GM12878 (cell line): ENCODE measurements around the gene ADARB1. TPM values are rescaled to one million over a fixed set of nuclear protein-coding genes. Genes with fewer than 3 reads are reported as not detected.
A peak's percentile ranks its signal among the peaks of the same experiment; 100 is the strongest.

ENCODE experiments used
- ATAC-seq: fragments of 200-7000 bp; cut with Tn5 transposase; 3 replicates; pipeline ENCODE4 v1.9.1; 2020; ENCODE audit warnings: mild to moderate bottlenecking, moderate library complexity
- BruUV-seq: library from RNA; stranded (reverse); fragments of 400-500 nt; replicated peaks from 2 replicates; lab custom pipeline; 2021; lab: Mats Ljungman, UMichigan
- CTCF ChIA-PET: fragments of 300-600 bp; sonication (Branson Sonifier 250); formaldehyde crosslinking; extraction: SDS; loops from one replicate; lab custom pipeline; 2021; ENCODE audit warnings: inconsistent platforms; lab: Yijun Ruan, JAX
- POLR2A ChIA-PET: fragments of 350-600 bp; formaldehyde crosslinking; extraction: SDS; loops from one replicate; lab custom pipeline; 2021; ENCODE audit warnings: inconsistent platforms; lab: Charles Lee
- RAD21 ChIA-PET: fragments of 300-600 bp; sonication (Branson Sonifier 250); formaldehyde crosslinking; loops from one replicate; lab custom pipeline; 2023; ENCODE audit warnings: antibody characterized with exemption; ENCODE audit not compliant: unreplicated experiment; lab: Charles Lee
- SMC1A ChIA-PET: fragments of 300-600 bp; sonication (Branson Sonifier 250); formaldehyde crosslinking; loops from one replicate; lab custom pipeline; 2023; ENCODE audit not compliant: unreplicated experiment, uncharacterized antibody; lab: Charles Lee
- DNase-seq: peaks from one replicate; pipeline ENCODE4 v3.0.0-alpha.2; 2011; ENCODE audit warnings: low read depth, low spot score
- FAIRE-seq: peaks from 3 replicates; lab custom pipeline; 2011; peaks lifted over from hg19 to GRCh38; lab: Jason Lieb, UNC
- H2AFZ ChIP-seq: 2 replicates; pipeline ENCODE4 v1.6.0; 2011; ENCODE audit warnings: low read depth, low read length, control low read depth; ENCODE audit not compliant: control insufficient read depth
- H3K27ac ChIP-seq: 2 replicates; pipeline ENCODE4 v1.5.1; 2011; ENCODE audit warnings: control low read depth; ENCODE audit not compliant: control insufficient read depth, insufficient read depth
- H3K27me3 ChIP-seq, 2 experiments: replicated peaks in 1 of 2; 2 replicates each; pipeline versions ENCODE4 v1.6.0 to v1.6.1; 2011; ENCODE audit warnings: low read length in 1 of 2; ENCODE audit not compliant: control insufficient read depth in 2 of 2, insufficient read depth in 2 of 2
- H3K36me3 ChIP-seq, 2 experiments: 2 replicates each; pipeline ENCODE4 v1.5.1; 2011; ENCODE audit warnings: low read length in 1 of 2; ENCODE audit not compliant: control insufficient read depth in 2 of 2, insufficient read depth in 2 of 2
- H3K4me1 ChIP-seq: 2 replicates; pipeline ENCODE4 v1.6.1; 2011; ENCODE audit warnings: mild to moderate bottlenecking, low read length, moderate library complexity, mixed read lengths; ENCODE audit not compliant: control insufficient read depth, insufficient read depth
- H3K4me2 ChIP-seq: 2 replicates; pipeline ENCODE4 v1.6.0; 2011; ENCODE audit warnings: control low read depth; ENCODE audit not compliant: control insufficient read depth, insufficient read depth
- H3K4me3 ChIP-seq: fragments of 200-600 bp; sonication (generic); 2 replicates; pipeline ENCODE4 v1.5.1; 2016
- H3K79me2 ChIP-seq: 2 replicates; pipeline ENCODE4 v1.6.0; 2011; ENCODE audit warnings: low read length; ENCODE audit not compliant: control insufficient read depth, insufficient read depth
- H3K9ac ChIP-seq: 2 replicates; pipeline ENCODE4 v1.8.0; 2011; ENCODE audit warnings: low read length, control low read depth, mixed read lengths; ENCODE audit not compliant: control insufficient read depth, insufficient read depth
- H3K9me3 ChIP-seq: replicated peaks from 3 replicates; pipeline ENCODE4 v1.5.1; 2011; ENCODE audit warnings: mild to moderate bottlenecking, low read length; ENCODE audit not compliant: control insufficient read depth, insufficient read depth
- H4K20me1 ChIP-seq: 2 replicates; pipeline ENCODE4 v1.6.0; 2011; ENCODE audit not compliant: control insufficient read depth, insufficient read depth
- ATF3 ChIP-seq: IDR thresholded peaks from 2 replicates; pipeline ENCODE4 v1.6.1; 2011; ENCODE audit warnings: low read depth, mild to moderate bottlenecking, low read length, moderate library complexity, borderline replicate concordance; ENCODE audit errors: extremely low read depth
- BRCA1 ChIP-seq: IDR thresholded peaks from 2 replicates; pipeline ENCODE4 v1.6.1; 2011; ENCODE audit warnings: low read depth, low read length, improper control_type of control experiment
- IKZF1 ChIP-seq: fragments of 450-650 bp; conservative IDR thresholded peaks from 2 replicates; pipeline ENCODE4 v1.6.1; 2017; ENCODE audit warnings: antibody characterized with exemption, mild to moderate bottlenecking
- IKZF2 ChIP-seq, 2 experiments: fragments of 450-650 bp; IDR thresholded peaks; 2 replicates each; pipeline ENCODE4 v1.6.1; 2017; ENCODE audit warnings: mild to moderate bottlenecking in 2 of 2, moderate library complexity in 2 of 2
- KDM1A ChIP-seq: fragments of 200-600 bp; sonication (generic); IDR thresholded peaks from 2 replicates; pipeline ENCODE4 v1.6.1; 2016; ENCODE audit warnings: borderline replicate concordance
- MXI1 ChIP-seq: fragments of 150-350 bp; IDR thresholded peaks from 2 replicates; pipeline ENCODE4 v1.6.1; 2011; ENCODE audit warnings: low read depth, mild to moderate bottlenecking, inconsistent platforms, low read length, improper control_type of control experiment
- MYB ChIP-seq: fragments of 150-350 bp; IDR thresholded peaks from 2 replicates; pipeline ENCODE4 v1.6.1; 2014; ENCODE audit warnings: mild to moderate bottlenecking, low read depth, low read length, borderline replicate concordance
- PML ChIP-seq: IDR thresholded peaks from 2 replicates; pipeline ENCODE4 v1.6.1; 2012; ENCODE audit warnings: low read length, inconsistent platforms
- RUNX3 ChIP-seq: IDR thresholded peaks from 2 replicates; pipeline ENCODE4 v1.6.1; 2012; ENCODE audit warnings: low read length, inconsistent platforms
- SIX5 ChIP-seq: IDR thresholded peaks from 2 replicates; pipeline ENCODE4 v1.6.1; 2011; ENCODE audit warnings: mild to moderate bottlenecking, low read depth, low read length, moderate library complexity; ENCODE audit not compliant: severe bottlenecking
- SMARCA5 ChIP-seq: fragments of 450-650 bp; IDR thresholded peaks from 2 replicates; pipeline ENCODE4 v1.6.1; 2017; ENCODE audit warnings: mild to moderate bottlenecking
- SMC3 ChIP-seq: IDR thresholded peaks from 2 replicates; pipeline ENCODE4 v1.6.1; 2011; ENCODE audit warnings: low read length, improper control_type of control experiment, borderline replicate concordance
- SPI1 ChIP-seq: IDR thresholded peaks from 2 replicates; pipeline ENCODE4 v1.6.1; 2011; ENCODE audit warnings: low read depth, mild to moderate bottlenecking, low read length, moderate library complexity, borderline replicate concordance; ENCODE audit not compliant: insufficient read depth
- SREBF2 ChIP-seq: IDR thresholded peaks from 2 replicates; pipeline ENCODE4 v1.6.1; 2012; ENCODE audit warnings: mild to moderate bottlenecking, low read length
- SUZ12 ChIP-seq: fragments of 200-600 bp; sonication (generic); IDR thresholded peaks from one replicate; pipeline ENCODE4 v1.6.1; 2018; ENCODE audit warnings: antibody characterized with exemption, mild to moderate bottlenecking; ENCODE audit not compliant: unreplicated experiment
- USF1 ChIP-seq: IDR thresholded peaks from 2 replicates; pipeline ENCODE4 v1.6.1; 2011; ENCODE audit warnings: borderline replicate concordance, low read depth, mild to moderate bottlenecking, moderate library complexity, mixed read lengths, low read length; ENCODE audit not compliant: insufficient read depth; ENCODE audit errors: extremely low read length
- YY1 ChIP-seq: IDR thresholded peaks from 2 replicates; pipeline ENCODE4 v1.6.1; 2011; ENCODE audit warnings: low read depth, mild to moderate bottlenecking, low read length
- ZZZ3 ChIP-seq: IDR thresholded peaks from 2 replicates; pipeline ENCODE4 v1.6.1; 2011; ENCODE audit warnings: low read depth; ENCODE audit not compliant: control insufficient read depth, insufficient read length
- WGBS: methylation state at CpG from one replicate; pipeline ENCODE4 v1.1.6; 2016; ENCODE audit warnings: low lambda C conversion rate; ENCODE audit not compliant: insufficient replicate concordance, insufficient coverage; ENCODE audit errors: missing lambda C conversion rate; 5-methylcytosine and 5-hydroxymethylcytosine counted together
- in situ Hi-C: fragments of 300-500 bp; cut with MboI; formaldehyde crosslinking; loops from 9 replicates; pipeline ENCODE4 v1.14.3; 2018; ENCODE audit warnings: mixed read lengths
- intact Hi-C: fragments of 100-400 bp; cut with micrococcal nuclease; formaldehyde crosslinking; loops from one replicate; pipeline ENCODE4 v1.14.2; 2022; ENCODE audit not compliant: unreplicated experiment
- polyA plus RNA-seq, 11 experiments: library from polyadenylated mRNA; depleted of rRNA in 4 of 11; unstranded in 6 of 11; stranded (reverse) in 5 of 11; fragments of >200 nt; fragmentation: Nextera tagmentation in 4 of 11; fragmentation: Illumina TruSeq in 1 of 11; extraction: Ambion mirVana in 4 of 11; extraction: Trizol in 1 of 11; gene quantifications; 1 replicate in 1 of 11; 2 replicates in 10 of 11; pipeline versions ENCODE4 v1.2.1 to v1.2.3, GENCODE V29; 2011 to 2016; ENCODE audit warnings: inconsistent platforms in 2 of 11, missing spikeins in 2 of 11, low read depth in 1 of 11
- total RNA-seq, 4 experiments: library from RNA; depleted of rRNA in 3 of 4; stranded (reverse); fragments of >200 nt in 3 of 4; fragmentation: Illumina TruSeq in 1 of 4; extraction: Trizol in 1 of 4; gene quantifications; 2 replicates each; pipeline versions ENCODE4 v1.2.1 to v1.2.3, GENCODE V29; 2013 to 2021

ADARB1 gene
- total and polyA plus RNA-seq, 10 of the 15 experiments (the other 5 are each of a cell fraction or from before 2014, with no cell fraction given): 5.7 to 61.7 (median 25.3) TPM

DNA sequence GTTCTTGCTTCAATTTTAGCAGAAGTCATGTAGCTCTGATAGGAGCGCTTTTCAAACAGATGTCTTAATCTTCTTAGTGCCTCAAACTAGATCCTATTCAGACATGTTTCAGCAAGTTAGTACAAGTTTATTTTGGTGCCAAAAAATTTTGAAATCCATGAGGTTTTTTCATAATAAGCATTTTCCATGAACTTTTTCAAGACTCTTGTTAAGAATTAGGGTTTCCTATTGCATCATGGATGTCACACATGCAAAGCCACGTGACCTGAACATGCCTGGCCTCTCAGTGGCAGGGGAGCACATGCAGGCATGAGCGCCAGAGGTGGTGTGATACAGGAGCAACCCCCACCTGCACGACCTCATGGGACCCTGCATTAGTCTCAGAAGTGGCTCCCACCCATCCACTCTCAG, 145.7 kb downstream of the ADARB1 start:
- Histone ChIP-seq H3K27ac (no peak overlapping the region), H3K9ac (no peak overlapping the region), H3K27me3 (no peaks in the 10 kb centered on the region), H3K36me3 (no peaks in the 10 kb centered on the region), H4K20me1 (no peaks in the 10 kb centered on the region), H3K9me3 (peaks cover 4% of the 10 kb centered on the region; the same call in 2 of the 3 replicates), H3K4me1 (no peaks in the 10 kb centered on the region), H3K79me2 (no peaks in the 10 kb centered on the region), H3K4me3 (no peak overlapping the region), H2AFZ (no peak overlapping the region), H3K4me2 (no peak overlapping the region)
- ChIA-PET SMC1A (no interaction called here), RAD21 (no interaction called here), POLR2A (no interaction called here), CTCF (no interaction called here)
- in situ Hi-C loops: no loop called here
- no peak for TF ChIP-seq SUZ12
- peak; percentile 30 for TF ChIP-seq USF1
- no peak for TF ChIP-seq ATF3
- intact Hi-C loops: no loop called here
- BruUV-seq: no TSS peak
- FAIRE-seq: no peak
- WGBS: 36% methylated on average over 4 of the region's 4 CpGs
- no peak for DNase-seq
- ATAC-seq: no peak

- 71% methylated on average over 29 of the region's 29 CpGs for WGBS
- Histone ChIP-seq H3K4me2 (no peak overlapping the region), H3K27me3 (no peaks in the 10 kb centered on the region), H4K20me1 (no peaks in the 10 kb centered on the region), H2AFZ (no peak overlapping the region), H3K27ac (no peak overlapping the region), H3K4me3 (no peak overlapping the region), H3K9me3 (peaks cover 4% of the 10 kb centered on the region; the same call in 2 of the 3 replicates), H3K9ac (no peak overlapping the region), H3K36me3 (no peaks in the 10 kb centered on the region), H3K79me2 (no peaks in the 10 kb centered on the region), H3K4me1 (no peaks in the 10 kb centered on the region)
- ChIA-PET CTCF (no interaction called here), SMC1A (interaction anchor here (1.1 kb wide), 1 partner anchor 10 kb away, joined by 3 read pairs; no protein-coding TSS in a partner anchor), RAD21 (no interaction called here), POLR2A (no interaction called here)
- no peak for FAIRE-seq
- no peak for ATAC-seq
- DNase-seq: no peak
- intact Hi-C loops (no loop called here), in situ Hi-C loops (no loop called here)
- BruUV-seq: no TSS peak
- TF ChIP-seq BRCA1 (no peak), SMC3 (no peak), SMARCA5 (no peak), ZZZ3 (no peak), SIX5 (no peak), MYB (no peak), SPI1 (no peak), RUNX3 (no peak), KDM1A (no peak), YY1 (no peak), IKZF2 (IDR thresholded peaks at IDR 0.05) (no peak), MXI1 (no peak), SREBF2 (no peak), PML (no peak), IKZF1 (no peak)
Observed at GRCh38 chr21:45220714-45221490, 146.5 kb downstream of the ADARB1 start.
